Measurements from ENCODE around the gene DPP7.

- peak; percentile 86 for TF ChIP-seq CTCF (IDR thresholded peaks at IDR 0.05)
- no peak for TF ChIP-seq EZH2 (IDR thresholded peaks at IDR 0.05; ENCODE audit: borderline replicate concordance, insufficient read depth, low read depth, low read length, poor library complexity, severe bottlenecking)
These were observed 50.3 kb downstream of the DPP7 start for GRCh38 chr9:137064027-137064879.
